Progenitor cell of endocrine pancreas (in vitro differentiated cells): Measurements from ENCODE around the gene FLOT1. TPM values are rescaled to one million over a fixed set of nuclear protein-coding genes. Genes with fewer than 3 reads are reported as not detected.
A peak's percentile ranks its signal among the peaks of the same experiment; 100 is the strongest.

Experiments used
- DNase-seq: peaks from one replicate; pipeline ENCODE4 v3.0.0; 2021; ENCODE audit warnings: low spot score; ENCODE audit not compliant: unreplicated experiment
- H3K27ac Mint-ChIP-seq: 2 replicates; pipeline ENCODE4 v1.8.0; 2021; ENCODE audit warnings: mild to moderate bottlenecking, moderate library complexity, mixed read lengths
- H3K27me3 Mint-ChIP-seq: 2 replicates; pipeline ENCODE4 v1.8.0; 2021; ENCODE audit warnings: mixed read lengths
- H3K36me3 Mint-ChIP-seq: 2 replicates; pipeline ENCODE4 v1.8.0; 2022; ENCODE audit warnings: mixed read lengths; ENCODE audit not compliant: insufficient read depth
- H3K4me1 Mint-ChIP-seq: 2 replicates; pipeline ENCODE4 v1.8.0; 2021; ENCODE audit warnings: low read depth, mixed read lengths
- H3K4me3 Mint-ChIP-seq: 2 replicates; pipeline ENCODE4 v1.8.0; 2021; ENCODE audit warnings: low read depth, mild to moderate bottlenecking, moderate library complexity, mixed read lengths
- H3K9me3 Mint-ChIP-seq: 2 replicates; pipeline ENCODE4 v1.8.0; 2021; ENCODE audit warnings: low read depth, mixed read lengths
- total RNA-seq: library from RNA; stranded (reverse); gene quantifications from 2 replicates; pipeline ENCODE4 v1.2.1, GENCODE V29; 2021
- TF ChIP-seq, protein P1 (sequence below): fragments of 200-600 bp; sonication (generic); IDR thresholded peaks from one replicate; pipeline ENCODE4 v1.5.0; 2021; ENCODE audit warnings: antibody characterized with exemption, mild to moderate bottlenecking; ENCODE audit not compliant: unreplicated experiment

FLOT1 gene
- total RNA-seq, 1 donor from 2014 or later = 115 TPM

GRCh38 chr6:30717129-30717844 lies 25.2 kb downstream of the FLOT1 start, which contains the start of gene MDC1:
Gene MDC1, minus strand, starts transcription at chr6:30717281. Its CDS starts 2,106 bp downstream, at chr6:30715175.
- peak within 1 kb of the TSS; percentile 99 for H3K4me3 Mint-ChIP-seq
- H3K36me3 Mint-ChIP-seq = peaks cover 30% of the 10 kb centered on the region
- peak within 1 kb of the TSS; percentile 99 for H3K27ac Mint-ChIP-seq
- TF ChIP-seq, protein P1, sequence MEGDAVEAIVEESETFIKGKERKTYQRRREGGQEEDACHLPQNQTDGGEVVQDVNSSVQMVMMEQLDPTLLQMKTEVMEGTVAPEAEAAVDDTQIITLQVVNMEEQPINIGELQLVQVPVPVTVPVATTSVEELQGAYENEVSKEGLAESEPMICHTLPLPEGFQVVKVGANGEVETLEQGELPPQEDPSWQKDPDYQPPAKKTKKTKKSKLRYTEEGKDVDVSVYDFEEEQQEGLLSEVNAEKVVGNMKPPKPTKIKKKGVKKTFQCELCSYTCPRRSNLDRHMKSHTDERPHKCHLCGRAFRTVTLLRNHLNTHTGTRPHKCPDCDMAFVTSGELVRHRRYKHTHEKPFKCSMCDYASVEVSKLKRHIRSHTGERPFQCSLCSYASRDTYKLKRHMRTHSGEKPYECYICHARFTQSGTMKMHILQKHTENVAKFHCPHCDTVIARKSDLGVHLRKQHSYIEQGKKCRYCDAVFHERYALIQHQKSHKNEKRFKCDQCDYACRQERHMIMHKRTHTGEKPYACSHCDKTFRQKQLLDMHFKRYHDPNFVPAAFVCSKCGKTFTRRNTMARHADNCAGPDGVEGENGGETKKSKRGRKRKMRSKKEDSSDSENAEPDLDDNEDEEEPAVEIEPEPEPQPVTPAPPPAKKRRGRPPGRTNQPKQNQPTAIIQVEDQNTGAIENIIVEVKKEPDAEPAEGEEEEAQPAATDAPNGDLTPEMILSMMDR = peak; percentile 39
- DNase-seq = peak; percentile 95
- H3K4me1 Mint-ChIP-seq = peaks cover 26% of the 10 kb centered on the region
- H3K9me3 Mint-ChIP-seq = peaks cover 3% of the 10 kb centered on the region
- H3K27me3 Mint-ChIP-seq = no peaks in the 10 kb centered on the region

DNA sequence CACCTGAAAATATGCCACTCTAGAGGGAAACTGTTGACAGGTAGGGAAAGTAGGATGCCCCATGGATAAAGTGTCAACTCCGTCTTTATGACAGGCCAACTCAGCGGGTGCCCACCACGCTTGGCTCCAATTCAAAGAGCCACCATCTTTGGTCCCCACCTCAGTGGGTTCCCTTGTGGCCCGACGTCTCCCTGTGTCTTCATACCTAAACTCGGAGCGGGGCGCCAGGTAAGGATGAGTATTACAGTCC lies 25.7 kb downstream of the FLOT1 start:
- TF ChIP-seq, protein P1 = no peak
- no peak for DNase-seq
- Mint-ChIP-seq H3K36me3 (peaks cover 32% of the 10 kb centered on the region), H3K4me3 (peak overlapping the region; percentile 99), H3K27me3 (no peaks in the 10 kb centered on the region), H3K4me1 (peaks cover 26% of the 10 kb centered on the region), H3K9me3 (peaks cover 3% of the 10 kb centered on the region), H3K27ac (peak overlapping the region; percentile 99)

- H3K36me3 Mint-ChIP-seq = peaks cover 31% of the 10 kb centered on the region
- TF ChIP-seq, protein P1 = no peak
- peaks cover 3% of the 10 kb centered on the region for H3K9me3 Mint-ChIP-seq
Measured at GRCh38 chr6:30714263-30714662, 28.2 kb downstream of the FLOT1 start.

DNA sequence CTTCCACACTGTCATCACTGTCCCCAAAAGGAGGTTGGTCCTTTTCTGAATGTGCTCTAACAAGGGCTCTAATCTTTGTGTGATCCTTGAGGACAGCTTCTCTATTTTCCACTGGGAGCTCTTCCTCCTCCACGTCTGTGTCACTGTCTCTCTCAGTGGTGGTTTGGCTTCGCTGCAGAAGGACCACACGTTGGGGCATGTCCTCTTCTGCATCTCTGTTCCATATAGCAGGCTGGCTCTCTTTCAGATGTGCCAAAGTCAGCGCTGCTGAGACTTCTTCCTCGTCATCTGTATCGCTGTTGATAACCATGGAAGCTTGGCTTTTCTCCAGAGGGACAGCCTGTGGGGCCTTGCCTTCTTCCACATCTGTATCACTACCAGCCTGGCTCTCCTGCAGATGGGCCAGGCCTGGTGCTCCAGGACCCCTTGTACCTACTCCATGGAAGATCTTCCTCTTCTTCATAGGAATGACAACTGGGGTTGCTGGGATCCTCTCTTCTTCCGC lies 30.0 kb downstream of the FLOT1 start:
- H3K4me1 Mint-ChIP-seq = peaks cover 11% of the 10 kb centered on the region
- TF ChIP-seq, protein P1 = no peak
- H3K36me3 Mint-ChIP-seq = peaks cover 31% of the 10 kb centered on the region
- H3K27me3 Mint-ChIP-seq = no peaks in the 10 kb centered on the region
- no peak overlapping the region for H3K27ac Mint-ChIP-seq
- H3K9me3 Mint-ChIP-seq = peaks cover under 1% of the 10 kb centered on the region
- no peak overlapping the region for H3K4me3 Mint-ChIP-seq
- DNase-seq = no peak

More at GRCh38 chr6:30714263-30714662, 28.2 kb downstream of the FLOT1 start:
- Mint-ChIP-seq H3K27me3 (no peaks in the 10 kb centered on the region), H3K4me1 (peaks cover 20% of the 10 kb centered on the region), H3K4me3 (no peak overlapping the region), H3K27ac (no peak overlapping the region)
- DNase-seq = no peak

DNA sequence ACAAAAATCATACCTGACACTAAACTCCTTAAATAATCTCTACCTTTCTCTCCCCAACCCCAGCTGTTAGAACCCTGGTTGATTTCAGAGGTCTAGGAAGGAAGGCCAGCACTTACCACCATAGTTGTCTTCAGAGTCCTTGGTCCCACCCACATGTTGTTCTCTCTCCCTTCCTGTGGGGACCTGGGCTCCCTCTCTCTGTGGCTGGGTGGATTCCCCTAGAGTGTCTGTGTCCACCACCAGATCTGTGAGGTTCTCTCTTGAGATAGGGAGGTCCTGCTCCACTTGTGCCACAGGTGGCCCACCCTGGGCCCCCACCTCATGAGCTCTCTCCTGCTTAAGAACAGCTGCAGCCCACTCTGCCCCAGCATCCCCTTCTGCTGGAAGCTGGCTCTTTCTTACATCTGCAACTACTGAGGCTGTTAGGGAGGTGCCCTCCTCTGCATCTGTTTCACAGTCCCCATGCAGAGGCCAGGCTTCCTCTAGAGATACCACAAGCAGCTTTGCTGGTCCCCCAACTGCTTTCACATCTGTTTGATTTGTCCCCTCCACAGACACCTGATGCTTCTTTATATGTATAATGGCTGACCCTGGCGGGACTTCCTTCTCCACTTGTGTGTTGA lies 30.6 kb downstream of the FLOT1 start:
- no peak overlapping the region for H3K4me3 Mint-ChIP-seq
- no peaks in the 10 kb centered on the region for H3K27me3 Mint-ChIP-seq
- H3K9me3 Mint-ChIP-seq = no peaks in the 10 kb centered on the region
- TF ChIP-seq, protein P1 = no peak
- H3K4me1 Mint-ChIP-seq = peaks cover 7% of the 10 kb centered on the region
- no peak for DNase-seq
- peaks cover 34% of the 10 kb centered on the region for H3K36me3 Mint-ChIP-seq
- H3K27ac Mint-ChIP-seq = no peak overlapping the region
